SK-N-SH (cell line): ENCODE data around the gene KMT2A.

Experiments
- GABPA ChIP-seq: IDR thresholded peaks from 2 replicates; pipeline ENCODE4 v1.4.0; 2012; ENCODE audit warnings: low read depth, mild to moderate bottlenecking
- POLR2AphosphoS5 ChIP-seq: IDR thresholded peaks from 2 replicates; pipeline ENCODE4 v1.6.1; 2012; ENCODE audit warnings: low read depth, low read length
- RAD21 ChIP-seq: IDR thresholded peaks from 2 replicates; pipeline ENCODE4 v1.6.1; 2012; ENCODE audit warnings: mild to moderate bottlenecking, low read length
- RCOR1 ChIP-seq: fragments of 150-350 bp; IDR thresholded peaks from 2 replicates; pipeline ENCODE4 v1.6.1; 2017; ENCODE audit warnings: antibody characterized with exemption, low read length
- TAF1 ChIP-seq: IDR thresholded peaks from 2 replicates; pipeline ENCODE4 v1.6.1; 2012; ENCODE audit warnings: low read depth, mild to moderate bottlenecking, low read length, moderate library complexity, borderline replicate concordance
- YY1 ChIP-seq: IDR thresholded peaks from 2 replicates; pipeline ENCODE4 v1.4.0; 2012; ENCODE audit warnings: low read depth, mild to moderate bottlenecking
- TF ChIP-seq, protein P1 (sequence below): fragments of 200-600 bp; sonication (generic); IDR thresholded peaks from 2 replicates; pipeline ENCODE4 v1.6.1; 2017; ENCODE audit warnings: antibody characterized with exemption, mild to moderate bottlenecking, moderate library complexity
- TF ChIP-seq, protein P2 (sequence below): fragments of 150-350 bp; IDR thresholded peaks from 2 replicates; pipeline ENCODE4 v1.6.1; 2017; ENCODE audit warnings: antibody characterized with exemption, low read length, low read depth, borderline replicate concordance

DNA sequence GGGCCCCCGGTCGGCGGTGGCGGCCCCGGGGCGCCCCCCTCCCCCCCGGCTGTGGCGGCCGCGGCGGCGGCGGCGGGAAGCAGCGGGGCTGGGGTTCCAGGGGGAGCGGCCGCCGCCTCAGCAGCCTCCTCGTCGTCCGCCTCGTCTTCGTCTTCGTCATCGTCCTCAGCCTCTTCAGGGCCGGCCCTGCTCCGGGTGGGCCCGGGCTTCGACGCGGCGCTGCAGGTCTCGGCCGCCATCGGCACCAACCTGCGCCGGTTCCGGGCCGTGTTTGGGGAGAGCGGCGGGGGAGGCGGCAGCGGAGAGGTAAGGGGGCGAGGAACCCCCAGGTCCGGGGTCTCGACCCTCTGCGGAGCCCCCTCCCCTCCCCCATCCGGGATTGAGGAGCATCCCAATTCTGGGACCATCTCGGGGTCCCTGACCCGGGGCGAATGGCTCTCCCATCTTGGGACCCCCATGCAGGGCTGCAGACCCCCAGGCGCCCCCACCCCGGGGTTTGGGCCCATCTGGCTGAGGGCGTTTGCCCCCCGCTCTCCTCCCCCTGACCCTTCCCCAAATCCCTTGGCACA is 431 bp downstream of the KMT2A start:
- TF ChIP-seq POLR2AphosphoS5: no peak
- TF ChIP-seq TAF1: no peak
- TF ChIP-seq, protein P1, sequence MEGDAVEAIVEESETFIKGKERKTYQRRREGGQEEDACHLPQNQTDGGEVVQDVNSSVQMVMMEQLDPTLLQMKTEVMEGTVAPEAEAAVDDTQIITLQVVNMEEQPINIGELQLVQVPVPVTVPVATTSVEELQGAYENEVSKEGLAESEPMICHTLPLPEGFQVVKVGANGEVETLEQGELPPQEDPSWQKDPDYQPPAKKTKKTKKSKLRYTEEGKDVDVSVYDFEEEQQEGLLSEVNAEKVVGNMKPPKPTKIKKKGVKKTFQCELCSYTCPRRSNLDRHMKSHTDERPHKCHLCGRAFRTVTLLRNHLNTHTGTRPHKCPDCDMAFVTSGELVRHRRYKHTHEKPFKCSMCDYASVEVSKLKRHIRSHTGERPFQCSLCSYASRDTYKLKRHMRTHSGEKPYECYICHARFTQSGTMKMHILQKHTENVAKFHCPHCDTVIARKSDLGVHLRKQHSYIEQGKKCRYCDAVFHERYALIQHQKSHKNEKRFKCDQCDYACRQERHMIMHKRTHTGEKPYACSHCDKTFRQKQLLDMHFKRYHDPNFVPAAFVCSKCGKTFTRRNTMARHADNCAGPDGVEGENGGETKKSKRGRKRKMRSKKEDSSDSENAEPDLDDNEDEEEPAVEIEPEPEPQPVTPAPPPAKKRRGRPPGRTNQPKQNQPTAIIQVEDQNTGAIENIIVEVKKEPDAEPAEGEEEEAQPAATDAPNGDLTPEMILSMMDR: no peak
- no peak for TF ChIP-seq RAD21
- TF ChIP-seq RCOR1: no peak
- TF ChIP-seq YY1: no peak
- TF ChIP-seq GABPA: no peak
- TF ChIP-seq, protein P2, sequence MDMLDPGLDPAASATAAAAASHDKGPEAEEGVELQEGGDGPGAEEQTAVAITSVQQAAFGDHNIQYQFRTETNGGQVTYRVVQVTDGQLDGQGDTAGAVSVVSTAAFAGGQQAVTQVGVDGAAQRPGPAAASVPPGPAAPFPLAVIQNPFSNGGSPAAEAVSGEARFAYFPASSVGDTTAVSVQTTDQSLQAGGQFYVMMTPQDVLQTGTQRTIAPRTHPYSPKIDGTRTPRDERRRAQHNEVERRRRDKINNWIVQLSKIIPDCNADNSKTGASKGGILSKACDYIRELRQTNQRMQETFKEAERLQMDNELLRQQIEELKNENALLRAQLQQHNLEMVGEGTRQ: no peak
